A549 (cell line): ENCODE results near the gene JPH2. TPM values are rescaled to one million over a fixed set of nuclear protein-coding genes. Genes with fewer than 3 reads are reported as not detected.

Experiments used
- ATAC-seq, 2 experiments: fragments of 200-7000 bp in 1 of 2; fragments of >200 bp in 1 of 2; cut with Nextera tagmentation in 1 of 2; cut with Tn5 transposase in 1 of 2; 3 replicates each; pipeline versions ENCODE4 v1.8.0 to v1.9.1; 2018 to 2020; ENCODE audit warnings: mild to moderate bottlenecking in 1 of 2, moderate library complexity in 1 of 2
- CTCF ChIA-PET: fragments of 300-600 bp; sonication (Branson Sonifier 250); formaldehyde crosslinking; extraction: SDS; loops from one replicate; lab custom pipeline; 2021; ENCODE audit warnings: antibody characterized with exemption, inconsistent platforms; lab: Yijun Ruan, JAX
- POLR2A ChIA-PET: fragments of 350-600 bp; formaldehyde crosslinking; extraction: SDS; loops from one replicate; lab custom pipeline; 2021; ENCODE audit warnings: antibody characterized with exemption, inconsistent platforms; lab: Yijun Ruan, JAX
- DNase-seq, 2 experiments: peaks; one replicate each; pipeline versions ENCODE4 v3.0.0 to v3.0.0-alpha.2; 2011 to 2016; ENCODE audit warnings: low read depth in 1 of 2, low spot score in 1 of 2
- FAIRE-seq: peaks from 2 replicates; lab custom pipeline; 2011; peaks lifted over from hg19 to GRCh38; lab: Jason Lieb, UNC
- H3K27ac ChIP-seq, 2 experiments: fragments of >200 bp; sonication (Bioruptor Twin); formaldehyde crosslinking; 3 replicates each; pipeline ENCODE4 v1.5.1; 2016 to 2017
- H3K4me1 ChIP-seq: fragments of >200 bp; sonication (Bioruptor Twin); formaldehyde crosslinking; 3 replicates; pipeline ENCODE4 v1.6.1; 2016
- H3K4me2 ChIP-seq: fragments of >200 bp; sonication (Bioruptor Twin); formaldehyde crosslinking; 3 replicates; pipeline ENCODE4 v1.6.1; 2016
- H3K4me3 ChIP-seq: fragments of >200 bp; sonication (Bioruptor Twin); formaldehyde crosslinking; 3 replicates; pipeline ENCODE4 v1.5.1; 2016
- H3K9me3 ChIP-seq: fragments of >200 bp; sonication (Bioruptor Twin); formaldehyde crosslinking; 3 replicates; pipeline ENCODE4 v1.6.1; 2016
- CBX2 ChIP-seq: fragments of 200-600 bp; sonication (generic); IDR thresholded peaks from 2 replicates; pipeline ENCODE4 v1.6.1; 2016; ENCODE audit warnings: low read depth, mild to moderate bottlenecking, borderline replicate concordance
- CEBPB ChIP-seq, 2 experiments: fragments of >200 bp in 1 of 2; sonication (Bioruptor Twin) in 1 of 2; formaldehyde crosslinking in 1 of 2; IDR thresholded peaks; 2 replicates each; pipeline ENCODE4 v1.6.1; 2012 to 2016
- CHD4 ChIP-seq: fragments of 200-600 bp; sonication (generic); IDR thresholded peaks from 2 replicates; pipeline ENCODE4 v1.6.1; 2016; ENCODE audit warnings: antibody characterized with exemption, mild to moderate bottlenecking, borderline replicate concordance
- EHF ChIP-seq: fragments of 250-450 bp; sonication (Bioruptor Pico); IDR thresholded peaks from 2 replicates; pipeline ENCODE4 v1.5.0; 2020; ENCODE audit warnings: mild to moderate bottlenecking
- EHMT2 ChIP-seq: fragments of 200-600 bp; sonication (generic); IDR thresholded peaks from 2 replicates; pipeline ENCODE4 v1.6.1; 2016; ENCODE audit warnings: antibody characterized with exemption, low read depth, mild to moderate bottlenecking, moderate library complexity
- FOSL2 ChIP-seq, 2 experiments: fragments of 450-650 bp in 1 of 2; fragments of >200 bp in 1 of 2; sonication (Bioruptor Twin) in 1 of 2; formaldehyde crosslinking; IDR thresholded peaks; 2 replicates each; pipeline versions ENCODE4 v1.5.0 to v1.6.1; 2016 to 2020; ENCODE audit warnings: mild to moderate bottlenecking in 1 of 2, moderate library complexity in 1 of 2
- GATA3 ChIP-seq: IDR thresholded peaks from 2 replicates; pipeline ENCODE4 v1.6.1; 2012; ENCODE audit warnings: borderline replicate concordance
- HEYL ChIP-seq: fragments of 250-450 bp; sonication (Bioruptor Pico); IDR thresholded peaks from 2 replicates; pipeline ENCODE4 v1.8.0; 2021; ENCODE audit warnings: mild to moderate bottlenecking, moderate library complexity
- HOXA7 ChIP-seq: fragments of 250-450 bp; sonication (Bioruptor Pico); IDR thresholded peaks from 2 replicates; pipeline ENCODE4 v1.5.0; 2020; ENCODE audit warnings: mild to moderate bottlenecking, moderate library complexity
- JUNB ChIP-seq: fragments of >200 bp; sonication (Bioruptor Twin); formaldehyde crosslinking; IDR thresholded peaks from 2 replicates; pipeline ENCODE4 v1.6.1; 2016
- MAX ChIP-seq: IDR thresholded peaks from 2 replicates; pipeline ENCODE4 v1.6.1; 2012
- MYC ChIP-seq: IDR thresholded peaks from 2 replicates; pipeline ENCODE4 v1.6.1; 2012; ENCODE audit warnings: mild to moderate bottlenecking, inconsistent platforms, low read length, improper control_type of control experiment, borderline replicate concordance
- NR3C1 ChIP-seq: fragments of >200 bp; sonication (Bioruptor Twin); formaldehyde crosslinking; IDR thresholded peaks from 3 replicates; pipeline ENCODE4 v1.6.1; 2017
- POLR2A ChIP-seq: IDR thresholded peaks from 2 replicates; pipeline ENCODE4 v1.6.1; 2012; ENCODE audit warnings: mild to moderate bottlenecking, low read length
- RARB ChIP-seq: fragments of 250-450 bp; sonication (Bioruptor Pico); IDR thresholded peaks from 2 replicates; pipeline ENCODE4 v1.8.0; 2021; ENCODE audit warnings: mild to moderate bottlenecking, moderate library complexity
- RCOR1 ChIP-seq: fragments of 150-350 bp; IDR thresholded peaks from 2 replicates; pipeline ENCODE4 v1.6.1; 2014; ENCODE audit warnings: antibody characterized with exemption, low read length, low read depth
- SMC3 ChIP-seq: fragments of >200 bp; sonication (Bioruptor Twin); formaldehyde crosslinking; IDR thresholded peaks from 3 replicates; pipeline ENCODE4 v1.6.1; 2018; ENCODE audit warnings: inconsistent platforms
- TFCP2L1 ChIP-seq: fragments of 250-450 bp; sonication (Bioruptor Pico); IDR thresholded peaks from 2 replicates; pipeline ENCODE4 v1.5.0; 2021; ENCODE audit warnings: mild to moderate bottlenecking
- ZNF302 ChIP-seq: fragments of 250-450 bp; sonication (Bioruptor Pico); IDR thresholded peaks from 2 replicates; pipeline ENCODE4 v1.9.0; 2021; ENCODE audit warnings: inconsistent platforms, mild to moderate bottlenecking, moderate library complexity
- ZSCAN20 ChIP-seq: fragments of 250-450 bp; sonication (Bioruptor Pico); IDR thresholded peaks from 2 replicates; pipeline ENCODE4 v1.8.0; 2022; ENCODE audit warnings: mild to moderate bottlenecking, moderate library complexity
- WGBS: methylation state at CpG from one replicate; pipeline ENCODE4 v1.1.6; 2017; ENCODE audit errors: missing lambda C conversion rate; 5-methylcytosine and 5-hydroxymethylcytosine counted together
- polyA minus RNA-seq: library from RNA; depleted of rRNA, polyadenylated mRNA; stranded (reverse); fragments of >200 nt; gene quantifications from 2 replicates; pipeline ENCODE4 v1.2.3, GENCODE V29; 2011; rRNA and poly(A)+ RNA removed
- polyA plus RNA-seq, 4 experiments: library from polyadenylated mRNA; depleted of rRNA in 3 of 4; stranded (reverse); fragments of >200 nt; fragmentation: RNase III in 1 of 4; extraction: RNeasy Plus Mini Kit Qiagen cat#74134 plus additional on column Dnase treatment in 1 of 4; gene quantifications; 2 replicates in 3 of 4; 3 replicates in 1 of 4; pipeline ENCODE4 v1.2.3, GENCODE V29; 2011 to 2017
- TF ChIP-seq, protein P1 (sequence below): fragments of 450-650 bp; IDR thresholded peaks from 2 replicates; pipeline ENCODE4 v1.6.1; 2014; ENCODE audit warnings: antibody characterized with exemption
- TF ChIP-seq, protein P2 (sequence below): fragments of 250-450 bp; sonication (Bioruptor Pico); IDR thresholded peaks from 2 replicates; pipeline ENCODE4 v1.5.0; 2021; ENCODE audit warnings: mild to moderate bottlenecking, moderate library complexity, borderline replicate concordance

JPH2 gene
- polyA plus RNA-seq (2011; rRNA removed) (0.83 and 1.0 TPM in 2 replicates), polyA plus RNA-seq (2017; fragmentation: RNase III; extraction: RNeasy Plus Mini Kit Qiagen cat#74134 plus additional on column Dnase treatment) (2.6 to 3.4 TPM (median 3.3 TPM) in 3 replicates), polyA minus RNA-seq (1.2 and 1.8 TPM in 2 replicates)
- polyA plus RNA-seq (2012; cell fraction: cytosol; rRNA removed) = 0.79 and 1.3 TPM in 2 replicates
- polyA plus RNA-seq (2012; cell fraction: nucleus; rRNA removed) = 1.4 and 1.5 TPM in 2 replicates

GRCh38 chr20:44187054-44187771 is at the start of gene JPH2:
Gene JPH2 (minus strand): TSS chr20:44187188. CDS start chr20:44186705, 483 bp downstream.
- peak within 1 kb of the TSS; percentile 48 for H3K4me3 ChIP-seq
- H3K4me1 ChIP-seq = peaks cover 25% of the 10 kb centered on the region
- H3K4me2 ChIP-seq = peak within 1 kb of the TSS; percentile 86
- ChIA-PET CTCF (interaction anchor here (0.6 to 7.0 kb wide), 9 partner anchors 9 to 285 kb away, joined by 3 to 460 read pairs (median 5); no protein-coding TSS in a partner anchor), POLR2A (interaction anchor here (0.8 to 4.1 kb wide), 4 partner anchors 14 to 70 kb away, joined by 3 to 20 read pairs (median 10); partner anchors contain the start of gene OSER1)
- FAIRE-seq (no peak), DNase-seq (peak; percentile 58 to 60), ATAC-seq (peak; percentile 74 to 81)
- H3K9me3 ChIP-seq = no peaks in the 10 kb centered on the region
- H3K27ac ChIP-seq = peak within 1 kb of the TSS; percentile 81 to 86
- TF ChIP-seq RCOR1 = no peak
- TF ChIP-seq SMC3 = no peak
- TF ChIP-seq MYC = no peak
- 0 out of 2 replicates have a peak, but pooled peaks have one; percentile 32 for TF ChIP-seq POLR2A
- TF ChIP-seq MAX = peak; percentile 56
- WGBS = 2% methylated on average over 8 of the region's 24 CpGs

GRCh38 chr20:44235702-44236101 is 48.7 kb upstream of the JPH2 start:
- ChIA-PET CTCF (interaction anchor here (9.4 kb wide), 1 partner anchor 16 kb away, joined by 96 read pairs; no protein-coding TSS in a partner anchor), POLR2A (no interaction called here)
- Histone ChIP-seq H3K4me3 (no peak overlapping the region), H3K27ac (no peak overlapping the region), H3K4me1 (peaks cover 10% of the 10 kb centered on the region), H3K4me2 (no peak overlapping the region), H3K9me3 (no peaks in the 10 kb centered on the region)
- FAIRE-seq = no peak
- 96% methylated on average over 2 of the region's 2 CpGs for WGBS
- no peak for ATAC-seq
- no peak for DNase-seq
- TF ChIP-seq TFCP2L1 (CRISPR knock-in tag) (no peak), CEBPB (IDR thresholded peaks at IDR 0.05) (no peak), CBX2 (no peak), ZSCAN20 (CRISPR knock-in tag) (no peak), HOXA7 (no peak), HEYL (CRISPR knock-in tag) (no peak), SMC3 (no peak), RCOR1 (no peak), GATA3 (no peak)
- TF ChIP-seq, protein P1, sequence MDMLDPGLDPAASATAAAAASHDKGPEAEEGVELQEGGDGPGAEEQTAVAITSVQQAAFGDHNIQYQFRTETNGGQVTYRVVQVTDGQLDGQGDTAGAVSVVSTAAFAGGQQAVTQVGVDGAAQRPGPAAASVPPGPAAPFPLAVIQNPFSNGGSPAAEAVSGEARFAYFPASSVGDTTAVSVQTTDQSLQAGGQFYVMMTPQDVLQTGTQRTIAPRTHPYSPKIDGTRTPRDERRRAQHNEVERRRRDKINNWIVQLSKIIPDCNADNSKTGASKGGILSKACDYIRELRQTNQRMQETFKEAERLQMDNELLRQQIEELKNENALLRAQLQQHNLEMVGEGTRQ = no peak
- TF ChIP-seq, protein P2, sequence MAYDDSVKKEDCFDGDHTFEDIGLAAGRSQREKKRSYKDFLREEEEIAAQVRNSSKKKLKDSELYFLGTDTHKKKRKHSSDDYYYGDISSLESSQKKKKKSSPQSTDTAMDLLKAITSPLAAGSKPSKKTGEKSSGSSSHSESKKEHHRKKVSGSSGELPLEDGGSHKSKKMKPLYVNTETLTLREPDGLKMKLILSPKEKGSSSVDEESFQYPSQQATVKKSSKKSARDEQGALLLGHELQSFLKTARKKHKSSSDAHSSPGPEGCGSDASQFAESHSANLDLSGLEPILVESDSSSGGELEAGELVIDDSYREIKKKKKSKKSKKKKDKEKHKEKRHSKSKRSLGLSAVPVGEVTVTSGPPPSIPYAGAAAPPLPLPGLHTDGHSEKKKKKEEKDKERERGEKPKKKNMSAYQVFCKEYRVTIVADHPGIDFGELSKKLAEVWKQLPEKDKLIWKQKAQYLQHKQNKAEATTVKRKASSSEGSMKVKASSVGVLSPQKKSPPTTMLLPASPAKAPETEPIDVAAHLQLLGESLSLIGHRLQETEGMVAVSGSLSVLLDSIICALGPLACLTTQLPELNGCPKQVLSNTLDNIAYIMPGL (CRISPR knock-in tag) = no peak

DNA sequence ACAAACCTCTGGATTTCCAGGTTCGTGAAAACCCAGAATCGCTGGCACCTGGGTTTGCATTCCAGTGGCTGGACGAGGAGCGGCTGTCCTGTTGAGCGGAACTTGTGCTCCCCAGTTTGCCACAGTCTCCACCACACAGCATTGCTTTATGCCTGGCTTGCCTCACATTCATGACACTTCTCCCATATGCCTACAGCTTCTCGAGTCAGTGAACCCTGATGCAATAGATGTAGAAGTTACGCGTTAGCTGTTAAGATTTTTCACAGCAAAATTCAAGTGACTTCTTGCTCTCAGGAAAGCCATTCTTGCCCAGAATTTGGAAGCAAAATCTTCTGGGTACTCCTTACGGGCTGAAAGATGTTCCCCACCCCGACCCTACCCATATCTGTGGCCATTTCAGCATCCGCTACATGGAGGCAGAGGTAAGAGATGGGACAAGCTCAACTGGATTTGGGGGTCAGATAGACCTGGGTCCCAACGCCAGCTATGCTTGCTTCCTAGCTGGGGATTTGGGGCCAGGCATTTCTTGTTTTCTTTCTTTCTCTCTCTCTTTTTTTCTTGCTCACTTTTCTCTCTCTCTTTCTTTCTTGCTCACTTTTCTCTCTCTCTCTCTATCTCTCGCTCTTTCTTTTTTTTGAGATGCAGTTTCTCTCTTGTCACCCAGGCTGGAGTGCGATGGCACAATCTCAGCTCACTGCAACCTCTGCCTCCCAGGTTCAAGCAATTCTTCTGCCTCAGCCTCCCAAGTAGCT is 47.8 kb upstream of the JPH2 start:
- H3K4me3 ChIP-seq = no peak overlapping the region
- ATAC-seq (no peak), DNase-seq (no peak), FAIRE-seq (no peak)
- H3K9me3 ChIP-seq = no peaks in the 10 kb centered on the region
- WGBS = 76% methylated on average over 14 of the region's 14 CpGs
- H3K27ac ChIP-seq = peak overlapping the region in 1 of 2 experiments; percentile 55; a peak in 2 of 6 replicates
- H3K4me2 ChIP-seq = no peak overlapping the region
- TF ChIP-seq NR3C1 (no peak), JUNB (no peak), HOXA7 (no peak), CEBPB (IDR thresholded peaks at IDR 0.05) (no peak), ZNF302 (CRISPR knock-in tag) (no peak), FOSL2 (IDR thresholded peaks at IDR 0.05) (no peak), FOSL2 (CRISPR knock-in tag; IDR thresholded peaks at IDR 0.05) (no peak), RARB (no peak), EHMT2 (no peak), CHD4 (no peak), EHF (CRISPR knock-in tag) (no peak)
- TF ChIP-seq, protein P2 (CRISPR knock-in tag) = no peak
- ChIA-PET CTCF (interaction anchor here (0.7 to 9.4 kb wide), 3 partner anchors 11 to 90 kb away, joined by 3 to 96 read pairs (median 4); no protein-coding TSS in a partner anchor), POLR2A (no interaction called here)
- peaks cover 10% of the 10 kb centered on the region for H3K4me1 ChIP-seq
